Right cardiac atrium (tissue), 5 donors: ENCODE measurements around the gene MAP3K10. TPM values are rescaled to one million over a fixed set of nuclear protein-coding genes. Genes with fewer than 3 reads are reported as not detected.
"Not testable (repeated sequence)": the region's sequence is repeated elsewhere in the genome, so short reads cannot be mapped to it uniquely, and the experiment has no call there.

Experiments
- ATAC-seq, 2 donors: fragments of 200-7000 bp; cut with Tn5 transposase; one replicate each; pipeline versions ENCODE4 v1.8.0 to v1.9.1; 2020; ENCODE audit warnings: moderate library complexity in 2 of 2, mild to moderate bottlenecking in 1 of 2
- DNase-seq, 3 donors: peaks; one replicate each; pipeline ENCODE4 v3.0.0-alpha.2; 2020
- H3K27ac ChIP-seq: one replicate; pipeline ENCODE4 v1.5.1; 2013; ENCODE audit warnings: mild to moderate bottlenecking, low read length, control low read depth, moderate library complexity
- H3K27me3 ChIP-seq: one replicate; pipeline ENCODE4 v1.6.1; 2013; ENCODE audit not compliant: control insufficient read depth, insufficient read depth
- H3K4me1 ChIP-seq: one replicate; pipeline ENCODE4 v1.6.1; 2013; ENCODE audit warnings: low read length; ENCODE audit not compliant: control insufficient read depth, insufficient read depth
- H3K4me3 ChIP-seq: one replicate; pipeline ENCODE4 v1.5.1; 2013; ENCODE audit warnings: low read length, control low read depth
- H3K9me3 ChIP-seq: one replicate; pipeline ENCODE4 v1.6.1; 2013; ENCODE audit warnings: low read length; ENCODE audit not compliant: control insufficient read depth
- WGBS: extraction: QIAGEN DNeasy Blood & Tissue Kit; methylation state at CpG from one replicate; pipeline ENCODE4 v1.1.7; 2013; 5-methylcytosine and 5-hydroxymethylcytosine counted together
- intact Hi-C, 4 donors: fragments of 100-400 bp; cut with DNase I; formaldehyde crosslinking; loops; one replicate each; pipeline versions ENCODE4 v1.11.0 to v1.14.0; 2022 to 2023
- polyA plus RNA-seq: library from polyadenylated mRNA; stranded (reverse); fragments of 200-250 nt; gene quantifications from one replicate; pipeline ENCODE4 v1.2.3, GENCODE V29; 2013
- total RNA-seq, 4 donors: library from RNA; stranded (reverse); fragmentation: NEBNext Ultra II Directional; extraction: Animal tissue kit (Norgen Biotek cat#: 25700); gene quantifications; one replicate each; pipeline ENCODE4 v1.2.1, GENCODE V29; 2021
- donor health status: healthy with polysubstance abuse.
- donor health status: DM: no; HTN: yes; CAD: no.
- donor health status: DM: no; HTN: no; CAD: no.
- donor health status: DM: no; HTN: yes; CAD: no; lungs with severe emphysema.
- donor health status: DM: yes; HTN: yes; CAD: no.

MAP3K10 gene
- total and polyA plus RNA-seq, 5 donors, result 16.9 to 25.3 (median 20.4) TPM

DNA sequence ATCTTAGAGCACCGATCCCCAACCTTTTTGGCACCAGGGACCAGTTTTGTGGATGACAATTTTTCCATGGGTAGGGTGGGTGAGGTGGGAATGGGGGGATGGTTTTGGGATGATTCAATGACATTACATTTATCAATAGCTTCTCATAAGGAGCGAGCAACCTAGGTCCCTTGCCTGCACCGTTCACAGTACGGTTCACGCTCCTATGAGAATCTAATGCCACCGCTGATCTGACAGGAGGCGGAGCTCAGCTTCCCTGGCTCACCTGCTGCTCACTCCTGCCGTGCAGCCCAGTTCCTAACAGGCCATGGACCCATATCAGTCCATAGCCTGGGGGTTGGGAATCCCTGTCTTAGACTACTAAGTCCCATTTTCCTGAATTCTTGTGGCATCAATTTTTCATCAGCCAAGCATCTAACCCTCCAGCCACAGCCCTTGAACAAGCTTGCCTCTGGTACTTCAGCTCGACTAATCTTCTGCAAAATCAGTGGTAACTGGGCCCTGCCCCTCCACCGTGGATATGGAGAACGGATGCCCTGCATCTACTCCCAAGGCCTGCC lies 37.0 kb upstream of the MAP3K10 start:
- H3K4me1 ChIP-seq, result no peaks in the 10 kb centered on the region
- 77% methylated on average over 11 of the region's 11 CpGs for WGBS
- H3K27ac ChIP-seq, result no peak overlapping the region

DNA sequence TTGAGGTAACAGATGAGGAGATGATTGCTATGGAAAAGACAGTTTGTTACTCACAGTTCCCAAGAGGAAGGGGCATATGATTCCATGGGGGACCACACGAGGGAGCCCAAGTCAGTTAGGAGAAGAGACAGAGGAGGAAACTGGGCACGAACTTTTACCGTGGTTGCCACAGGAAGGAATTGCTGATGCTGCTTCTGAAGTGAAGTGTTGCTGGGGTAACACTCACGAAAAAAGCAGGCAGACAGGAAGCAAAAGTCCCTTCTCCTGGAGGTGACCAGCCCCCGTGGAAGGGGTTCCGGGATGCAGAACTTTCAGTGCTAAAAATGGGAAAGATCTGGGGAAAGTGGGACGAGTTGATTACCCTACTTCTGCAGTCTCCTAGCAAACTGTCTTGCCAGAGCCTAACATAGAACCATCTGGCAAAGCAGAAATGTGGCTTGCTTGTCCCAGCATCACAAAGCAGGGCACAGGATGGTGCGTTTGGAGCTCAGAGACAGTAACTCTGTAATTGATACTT lies 35.4 kb upstream of the MAP3K10 start:
- Histone ChIP-seq H3K9me3 (no peaks in the 10 kb centered on the region), H3K4me1 (no peaks in the 10 kb centered on the region), H3K27me3 (no peaks in the 10 kb centered on the region), H3K27ac (no peak overlapping the region), H3K4me3 (no peak overlapping the region)
- DNase-seq, result no peak
- 47% methylated on average over 8 of the region's 8 CpGs for WGBS
- intact Hi-C loops, result no loop called here
- ATAC-seq, result no peak

More for the DNA sequence above, 37.0 kb upstream of the MAP3K10 start:
- Histone ChIP-seq H3K4me3 (no peak overlapping the region), H3K9me3 (no peaks in the 10 kb centered on the region), H3K27me3 (no peaks in the 10 kb centered on the region)
- DNase-seq, result no peak
- ATAC-seq, result no peak
- intact Hi-C loops, result no loop called here

DNA sequence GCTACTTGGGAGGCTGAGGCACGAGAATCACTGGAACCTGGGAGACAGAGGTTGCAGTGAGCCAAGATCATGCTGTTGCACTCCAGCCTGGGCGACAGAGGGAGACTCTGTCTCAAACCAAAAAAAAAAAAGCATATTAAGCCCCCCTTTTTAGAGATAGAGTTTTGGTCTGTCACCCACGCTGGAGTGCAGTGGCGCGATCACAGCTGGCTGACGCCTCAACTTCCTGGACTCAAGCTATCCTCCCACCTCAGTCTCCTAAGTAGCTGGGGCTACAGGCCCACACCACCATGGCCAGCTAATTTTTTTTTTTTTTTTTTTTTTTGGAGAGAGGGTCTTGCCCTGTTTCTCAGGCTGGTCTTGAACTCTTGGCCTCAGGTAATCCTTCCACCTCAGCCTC lies 34.2 kb upstream of the MAP3K10 start:
- H3K9me3 ChIP-seq, result no peaks in the 10 kb centered on the region
- 61% methylated on average over 6 of the region's 6 CpGs for WGBS
- intact Hi-C loops, result no loop called here

DNA sequence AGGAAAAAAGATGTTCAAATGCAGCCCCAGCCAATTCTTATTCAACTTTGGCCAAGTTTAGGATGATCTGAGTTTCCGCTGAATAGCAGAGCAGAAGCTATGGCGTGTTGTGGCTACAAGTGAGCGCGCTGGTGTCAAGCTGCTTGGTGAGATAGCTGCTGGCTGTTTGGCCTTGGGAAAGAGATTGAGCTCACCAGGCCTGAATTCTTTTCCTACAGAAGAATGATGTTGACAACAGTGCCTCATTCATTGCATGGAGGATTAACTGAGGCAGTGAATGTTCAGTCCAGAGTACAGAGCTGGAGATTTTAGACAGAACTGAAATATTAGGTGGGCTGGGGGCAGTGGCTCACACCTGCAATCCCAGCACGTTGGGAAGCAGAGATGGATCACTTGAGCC lies 31.5 kb upstream of the MAP3K10 start:
- H3K9me3 ChIP-seq, result no peaks in the 10 kb centered on the region
- DNase-seq (no peak), ATAC-seq (no peak)
- no peaks in the 10 kb centered on the region for H3K4me1 ChIP-seq
- H3K27ac ChIP-seq, result no peak overlapping the region
- H3K4me3 ChIP-seq, result no peak overlapping the region
- intact Hi-C loops, result no loop called here
- 82% methylated on average over 5 of the region's 5 CpGs for WGBS
- no peaks in the 10 kb centered on the region for H3K27me3 ChIP-seq

More for the DNA sequence above, 34.2 kb upstream of the MAP3K10 start:
- ATAC-seq (no peak), DNase-seq (no peak)
- Histone ChIP-seq H3K27me3 (no peaks in the 10 kb centered on the region), H3K4me1 (no peaks in the 10 kb centered on the region), H3K27ac (no peak overlapping the region), H3K4me3 (no peak overlapping the region)

DNA sequence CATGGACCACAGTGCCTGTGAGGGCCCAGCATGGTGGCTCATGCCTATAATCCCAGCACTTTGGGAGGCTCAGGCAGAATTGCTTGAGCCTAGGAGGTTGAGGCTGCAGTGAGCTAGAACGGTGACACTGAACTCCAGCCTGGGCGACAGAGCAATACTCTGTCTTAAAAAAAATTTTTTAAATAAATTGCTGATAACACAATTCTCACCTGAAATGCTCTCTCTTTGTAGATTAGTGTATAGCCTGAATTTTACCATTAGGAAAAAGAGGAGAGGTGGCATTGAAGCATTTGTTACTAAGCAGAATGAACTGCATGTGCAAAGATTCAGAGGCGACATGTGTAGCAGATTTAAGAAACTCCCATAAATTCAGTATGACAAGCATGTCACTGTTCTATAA lies 29.1 kb upstream of the MAP3K10 start:
- intact Hi-C loops, result no loop called here
- H3K27me3 ChIP-seq, result no peaks in the 10 kb centered on the region
- H3K27ac ChIP-seq, result no peak overlapping the region
- ATAC-seq (no peak), DNase-seq (no peak)
- H3K9me3 ChIP-seq, result no peaks in the 10 kb centered on the region
- WGBS, result 89% methylated on average over 3 of the region's 3 CpGs
- no peak overlapping the region for H3K4me3 ChIP-seq
- no peaks in the 10 kb centered on the region for H3K4me1 ChIP-seq

DNA sequence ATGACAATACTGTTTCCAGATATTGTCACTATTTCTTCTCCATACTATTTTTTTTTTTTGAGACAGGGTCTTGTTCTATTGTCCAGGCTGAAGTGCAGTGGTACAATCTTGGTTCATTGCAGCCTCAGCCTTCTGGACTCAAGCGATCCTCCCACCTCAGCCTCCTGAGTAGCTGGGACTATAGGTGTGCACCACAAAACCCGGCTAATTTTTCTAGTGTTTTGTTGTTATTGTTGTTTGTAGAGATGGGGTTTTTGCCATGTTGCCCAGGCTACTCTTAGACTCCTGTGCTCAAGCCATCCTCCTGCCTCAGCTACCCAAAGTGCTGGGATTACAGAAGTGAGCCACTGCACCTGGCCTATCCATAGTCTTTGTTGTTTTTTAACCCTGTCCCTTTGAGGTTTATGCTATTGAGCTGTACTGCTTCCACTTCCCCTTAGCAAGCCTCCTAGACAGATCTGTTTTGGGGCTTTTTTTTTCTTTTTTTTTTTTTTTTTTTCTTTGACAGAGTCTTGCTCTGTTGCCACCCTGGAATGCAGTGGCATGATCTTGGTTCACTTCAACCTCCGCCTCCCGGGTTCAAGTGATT lies 27.6 kb upstream of the MAP3K10 start:
- no peak for DNase-seq
- Histone ChIP-seq H3K27me3 (no peaks in the 10 kb centered on the region), H3K9me3 (no peaks in the 10 kb centered on the region), H3K27ac (no peak overlapping the region), H3K4me3 (no peak overlapping the region), H3K4me1 (no peaks in the 10 kb centered on the region)
- intact Hi-C loops, result no loop called here
- WGBS, result 89% methylated on average over 4 of the region's 4 CpGs
- ATAC-seq, result no peak

DNA sequence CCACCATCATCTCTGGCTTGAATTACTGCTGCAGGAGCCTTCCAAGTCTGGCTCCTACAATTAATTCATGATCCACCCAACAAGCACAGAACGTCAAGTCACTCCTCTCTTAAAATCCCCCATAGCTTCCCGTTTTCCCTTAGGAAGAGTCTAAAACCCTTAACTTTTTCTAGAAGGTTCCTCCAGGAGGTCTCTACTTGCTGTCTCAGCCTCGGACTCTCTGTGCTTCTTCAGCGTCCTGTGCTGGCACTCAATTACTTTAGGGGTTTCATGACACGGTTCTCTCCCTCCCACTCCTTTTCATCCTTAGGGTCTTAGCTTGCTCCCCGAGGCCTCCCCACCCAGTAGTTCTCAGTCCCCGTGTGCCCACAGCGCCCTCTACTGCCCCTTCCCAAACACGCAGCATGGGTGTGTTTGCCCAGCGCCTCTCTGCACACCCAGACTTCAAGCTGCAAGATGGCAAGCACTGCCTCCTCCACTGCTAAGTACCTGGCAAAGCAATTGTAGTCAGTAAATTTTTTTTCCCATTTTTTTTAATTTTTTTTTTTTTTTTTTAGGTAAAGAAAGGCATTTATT lies 25.8 kb upstream of the MAP3K10 start:
- DNase-seq, result peak; percentile 42 to 76 (median 73)

DNA sequence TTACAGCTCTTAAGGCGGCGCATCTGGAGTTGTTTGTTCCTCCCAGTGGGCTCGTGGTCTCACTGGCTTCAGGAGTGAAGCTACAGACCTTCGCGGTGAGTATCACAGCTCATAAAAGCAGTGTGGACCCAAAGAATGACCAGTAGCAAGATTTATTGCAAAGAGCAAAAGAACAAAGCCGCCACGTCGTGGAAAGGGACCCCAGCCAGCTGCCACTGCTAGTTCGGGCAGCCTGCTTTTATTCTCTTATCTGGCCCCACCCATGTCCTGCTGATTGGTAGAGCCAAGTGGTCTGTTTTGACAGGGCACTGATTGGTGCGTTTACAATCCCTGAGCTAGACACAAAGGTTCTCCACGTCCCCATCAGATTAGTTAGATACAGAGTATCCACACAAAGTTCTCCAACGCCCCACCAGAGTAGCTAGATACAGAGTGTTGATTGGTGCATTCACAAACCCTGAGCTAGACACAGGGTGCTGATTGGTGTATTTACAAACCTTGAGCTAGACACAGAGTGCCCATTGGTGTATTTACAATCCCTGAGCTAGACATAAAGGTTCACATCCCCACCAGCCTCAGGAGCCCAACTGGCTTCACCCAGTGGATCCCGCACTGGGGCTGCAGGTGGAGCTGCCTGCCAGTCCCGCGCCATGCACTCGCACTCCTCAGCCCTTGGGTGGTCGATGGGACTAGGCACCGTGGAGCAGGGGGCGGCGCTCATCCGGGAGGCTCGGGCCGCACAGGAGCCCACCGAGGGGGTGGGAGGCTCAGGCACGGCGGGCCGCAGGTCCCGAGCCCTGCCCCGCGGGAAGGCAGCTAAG lies 21.5 kb upstream of the MAP3K10 start:
- 82% methylated on average over 30 of the region's 30 CpGs for WGBS

More for the DNA sequence above, 25.8 kb upstream of the MAP3K10 start:
- peak; percentile 51 to 55 for ATAC-seq
- 11% methylated on average over 10 of the region's 10 CpGs for WGBS
- H3K27ac ChIP-seq, result no peak overlapping the region
- no peaks in the 10 kb centered on the region for H3K4me1 ChIP-seq
- H3K27me3 ChIP-seq, result no peaks in the 10 kb centered on the region
- no peak overlapping the region for H3K4me3 ChIP-seq
- intact Hi-C loops, result no loop called here
- no peaks in the 10 kb centered on the region for H3K9me3 ChIP-seq

DNA sequence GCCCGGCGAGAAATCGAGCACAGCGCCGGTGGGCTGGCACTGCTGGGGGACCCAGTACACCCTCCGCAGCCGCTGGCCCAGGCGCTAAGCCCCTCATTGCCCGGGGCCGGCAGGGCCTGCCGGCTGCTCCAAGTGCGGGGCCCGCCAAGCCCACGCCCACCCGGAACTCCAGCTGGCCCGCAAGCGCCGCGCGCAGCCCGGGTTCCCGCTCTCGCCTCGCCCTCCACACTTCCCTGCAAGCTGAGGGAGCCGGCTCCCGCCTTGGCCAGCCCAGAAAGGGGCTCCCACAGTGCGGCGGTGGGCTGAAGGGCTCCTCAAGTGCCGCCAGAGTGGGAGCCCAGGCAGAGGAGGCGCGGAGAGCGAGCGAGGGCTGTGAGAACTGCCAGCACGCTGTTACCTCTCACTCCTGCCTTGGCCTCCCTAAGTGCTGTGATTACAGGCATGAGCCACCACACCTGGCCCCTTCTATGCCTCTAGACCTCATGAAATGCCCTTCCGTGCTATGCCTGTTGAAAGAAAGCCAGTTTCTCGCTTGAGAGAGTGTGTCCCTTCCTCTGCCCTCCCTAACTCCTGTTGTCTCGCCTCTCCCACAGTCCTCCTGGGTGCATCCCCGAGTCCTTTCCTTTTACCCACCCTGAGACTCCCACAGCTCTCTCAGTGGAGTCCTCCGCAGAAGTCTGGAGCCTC lies 20.8 kb upstream of the MAP3K10 start:
- DNase-seq, ATAC-seq, intact Hi-C loops, H3K27me3 ChIP-seq, H3K4me3 ChIP-seq, H3K27ac ChIP-seq, H3K4me1 ChIP-seq, H3K9me3 ChIP-seq: not testable (repeated sequence)
- WGBS, result 79% methylated on average over 34 of the region's 39 CpGs

More for the DNA sequence above, 21.5 kb upstream of the MAP3K10 start:
- H3K9me3 ChIP-seq, intact Hi-C loops, ATAC-seq, H3K4me1 ChIP-seq, DNase-seq, H3K27ac ChIP-seq, H3K27me3 ChIP-seq, H3K4me3 ChIP-seq: not testable (repeated sequence)

DNA sequence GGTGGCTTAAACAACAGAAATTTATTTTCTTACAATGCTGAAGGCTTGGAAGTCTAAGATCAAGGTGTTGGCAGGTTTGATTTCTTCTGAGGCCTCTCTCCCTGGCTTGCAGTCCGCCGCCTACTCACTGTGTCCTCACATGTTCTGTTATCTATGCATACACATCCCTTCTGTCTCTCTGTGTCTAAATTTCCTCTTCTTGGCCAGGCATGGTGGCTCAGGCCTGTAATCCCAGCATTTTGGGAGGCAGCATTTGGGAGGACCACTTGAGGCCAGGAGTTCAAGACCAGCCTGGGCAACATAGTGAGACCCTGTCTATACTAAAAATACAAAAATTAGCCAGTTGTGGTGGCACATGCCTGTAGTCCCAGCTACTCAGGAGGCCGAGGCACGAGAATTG lies 19.9 kb upstream of the MAP3K10 start:
- ATAC-seq, H3K4me3 ChIP-seq, H3K4me1 ChIP-seq, H3K9me3 ChIP-seq, H3K27me3 ChIP-seq, intact Hi-C loops, DNase-seq, H3K27ac ChIP-seq: not testable (repeated sequence)
- WGBS, result 85% methylated on average over 4 of the region's 4 CpGs
